Testis (tissue), 2 donors: ENCODE data around the gene CTDSPL.

Source experiments
- CTCF ChIP-seq, 3 experiments: fragments of 450-650 bp in 2 of 3; fragments of 200-600 bp in 1 of 3; sonication (generic) in 1 of 3; IDR thresholded peaks; one replicate each; pipeline ENCODE4 v1.5.1; 2016 to 2019; ENCODE audit warnings: antibody characterized with exemption in 3 of 3, mild to moderate bottlenecking in 2 of 3, moderate library complexity in 1 of 3
- POLR2A ChIP-seq: fragments of 450-650 bp; IDR thresholded peaks from one replicate; pipeline ENCODE4 v1.6.1; 2017; ENCODE audit warnings: antibody characterized with exemption, mild to moderate bottlenecking, moderate library complexity

GRCh38 chr3:37924453-37924852 is 62.8 kb downstream of the CTDSPL start:
- no peak for TF ChIP-seq CTCF (IDR thresholded peaks at IDR 0.05)
- no peak for TF ChIP-seq POLR2A
